Measurements from ENCODE around the gene CELF4.

- TF ChIP-seq CTCF (optimal IDR thresholded peaks at IDR 0.05 in 1 of 3, IDR thresholded peaks at IDR 0.05 in 1 of 3, conservative IDR thresholded peaks at IDR 0.05 in 1 of 3; ENCODE audit: extremely low read depth in 1 of 3, insufficient read depth in 2 of 3, low read length in 3 of 3) = no peak
- no peak for TF ChIP-seq EZH2 (IDR thresholded peaks at IDR 0.05; ENCODE audit: low read length)
These were observed 81.4 kb downstream of the CELF4 start for GRCh38 chr18:37483984-37484819.

Data from keratinocyte (primary cell).